ENCODE results near the gene AREL1.

AREL1 gene

DNA sequence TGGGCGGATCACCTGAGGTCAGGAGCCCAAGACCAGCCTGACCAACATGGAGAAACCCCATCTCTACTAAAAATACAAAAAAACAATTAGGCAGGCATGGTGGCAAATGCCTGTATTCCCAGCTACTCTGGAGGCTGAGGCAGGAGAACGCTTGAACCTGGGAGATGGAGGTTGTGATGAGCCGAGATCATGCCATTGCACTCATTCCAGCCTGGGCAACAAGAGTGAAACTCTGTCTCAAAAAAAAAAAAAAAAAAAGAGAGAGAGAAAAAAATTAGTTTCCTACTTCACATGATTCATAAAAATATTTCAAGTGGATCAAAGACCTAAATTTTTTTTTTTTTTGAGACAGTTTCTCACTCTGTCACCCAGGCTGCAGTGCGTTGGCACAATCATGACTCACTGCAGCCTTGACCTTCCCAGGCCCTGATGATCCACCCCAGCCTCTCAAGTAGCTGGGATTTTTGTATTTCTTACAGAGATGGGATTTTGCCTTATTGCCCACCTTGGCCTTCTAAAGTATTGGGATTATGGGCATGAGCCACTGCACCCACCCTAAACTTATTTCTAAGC is 25.0 kb upstream of the AREL1 start:
- no peak overlapping the region for H3K4me3 ChIP-seq (ENCODE audit: low read depth, low read length)
- TF ChIP-seq, protein P1, sequence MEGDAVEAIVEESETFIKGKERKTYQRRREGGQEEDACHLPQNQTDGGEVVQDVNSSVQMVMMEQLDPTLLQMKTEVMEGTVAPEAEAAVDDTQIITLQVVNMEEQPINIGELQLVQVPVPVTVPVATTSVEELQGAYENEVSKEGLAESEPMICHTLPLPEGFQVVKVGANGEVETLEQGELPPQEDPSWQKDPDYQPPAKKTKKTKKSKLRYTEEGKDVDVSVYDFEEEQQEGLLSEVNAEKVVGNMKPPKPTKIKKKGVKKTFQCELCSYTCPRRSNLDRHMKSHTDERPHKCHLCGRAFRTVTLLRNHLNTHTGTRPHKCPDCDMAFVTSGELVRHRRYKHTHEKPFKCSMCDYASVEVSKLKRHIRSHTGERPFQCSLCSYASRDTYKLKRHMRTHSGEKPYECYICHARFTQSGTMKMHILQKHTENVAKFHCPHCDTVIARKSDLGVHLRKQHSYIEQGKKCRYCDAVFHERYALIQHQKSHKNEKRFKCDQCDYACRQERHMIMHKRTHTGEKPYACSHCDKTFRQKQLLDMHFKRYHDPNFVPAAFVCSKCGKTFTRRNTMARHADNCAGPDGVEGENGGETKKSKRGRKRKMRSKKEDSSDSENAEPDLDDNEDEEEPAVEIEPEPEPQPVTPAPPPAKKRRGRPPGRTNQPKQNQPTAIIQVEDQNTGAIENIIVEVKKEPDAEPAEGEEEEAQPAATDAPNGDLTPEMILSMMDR (IDR thresholded peaks at IDR 0.05; ENCODE audit: low read depth, low read length) = no peak
- in situ Hi-C loops (cut with HindIII; ENCODE audit: low sequenced_read_pairs) = no loop called here
- DNase-seq (ENCODE audit: low read depth, low spot score) = peak; percentile 4

DNA sequence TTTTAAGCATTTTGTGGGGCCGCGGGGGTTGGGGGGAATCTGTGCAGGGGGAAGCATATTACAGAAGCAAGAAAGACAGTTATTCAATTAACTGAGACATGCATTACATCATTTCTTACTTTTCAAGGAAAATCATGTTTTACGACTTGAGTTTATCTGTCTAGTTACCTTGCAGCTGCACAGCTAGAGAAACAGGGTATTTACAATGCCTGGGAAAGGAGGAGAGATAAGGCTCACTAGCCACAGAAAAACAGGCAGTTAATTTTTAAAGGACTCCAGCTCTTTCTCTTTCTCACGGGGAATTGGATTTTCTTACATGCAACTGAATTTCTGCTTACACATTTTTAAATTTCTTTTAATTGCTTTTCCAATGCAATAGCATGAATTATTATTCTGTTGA is 22.2 kb upstream of the AREL1 start:
- TF ChIP-seq, protein P1 (IDR thresholded peaks at IDR 0.05; ENCODE audit: low read depth, low read length) = no peak
- H3K4me3 ChIP-seq (ENCODE audit: low read depth, low read length) = no peak overlapping the region
- in situ Hi-C loops (cut with HindIII; ENCODE audit: low sequenced_read_pairs) = no loop called here
- no peak for DNase-seq (ENCODE audit: low read depth, low spot score)

DNA sequence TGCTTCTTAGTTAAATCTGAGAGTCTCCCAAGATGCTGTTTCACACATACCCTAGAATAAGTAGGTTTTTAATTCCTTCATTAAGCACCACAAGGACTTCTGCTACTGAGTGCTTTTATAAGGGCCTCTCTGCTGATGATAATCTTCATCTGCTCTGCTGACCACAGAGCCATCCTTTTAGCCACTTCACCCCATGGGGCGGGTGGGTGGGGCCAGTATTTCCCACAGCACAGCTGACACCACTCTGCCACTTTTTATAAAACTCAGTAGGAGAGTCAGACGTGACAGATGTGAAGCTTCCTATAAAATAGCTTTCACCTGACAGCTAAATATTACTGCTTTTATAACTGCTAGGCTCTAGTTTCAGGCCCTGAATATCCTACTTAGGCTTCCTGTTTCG is 20.3 kb upstream of the AREL1 start:
- no peak for DNase-seq (ENCODE audit: low read depth, low spot score)
- TF ChIP-seq, protein P1 (IDR thresholded peaks at IDR 0.05; ENCODE audit: low read depth, low read length) = no peak
- no peak overlapping the region for H3K4me3 ChIP-seq (ENCODE audit: low read depth, low read length)
- in situ Hi-C loops (cut with HindIII; ENCODE audit: low sequenced_read_pairs) = no loop called here

DNA sequence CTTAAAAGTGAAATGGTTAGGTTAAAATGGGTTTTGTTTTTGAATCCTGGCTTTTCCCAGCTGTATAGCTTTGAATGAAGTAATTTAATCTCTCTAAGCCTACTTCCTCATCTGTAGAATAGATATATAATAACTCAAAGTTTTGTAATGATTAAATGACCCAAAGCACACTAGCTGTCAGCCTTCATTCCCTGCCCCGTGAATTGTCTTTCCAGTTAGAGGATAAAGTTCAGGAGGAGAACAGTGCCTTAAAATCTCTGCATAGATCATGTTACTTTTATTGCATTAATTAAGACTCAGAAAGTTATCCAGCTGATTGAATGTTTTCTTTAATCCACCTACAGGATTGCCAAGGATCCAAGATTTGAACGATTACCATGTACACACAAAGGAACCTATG is 19.5 kb upstream of the AREL1 start:
- no peak overlapping the region for H3K4me3 ChIP-seq (ENCODE audit: low read depth, low read length)
- in situ Hi-C loops (cut with HindIII; ENCODE audit: low sequenced_read_pairs) = no loop called here
- DNase-seq (ENCODE audit: low read depth, low spot score) = no peak
- TF ChIP-seq, protein P1 (IDR thresholded peaks at IDR 0.05; ENCODE audit: low read depth, low read length) = no peak

DNA sequence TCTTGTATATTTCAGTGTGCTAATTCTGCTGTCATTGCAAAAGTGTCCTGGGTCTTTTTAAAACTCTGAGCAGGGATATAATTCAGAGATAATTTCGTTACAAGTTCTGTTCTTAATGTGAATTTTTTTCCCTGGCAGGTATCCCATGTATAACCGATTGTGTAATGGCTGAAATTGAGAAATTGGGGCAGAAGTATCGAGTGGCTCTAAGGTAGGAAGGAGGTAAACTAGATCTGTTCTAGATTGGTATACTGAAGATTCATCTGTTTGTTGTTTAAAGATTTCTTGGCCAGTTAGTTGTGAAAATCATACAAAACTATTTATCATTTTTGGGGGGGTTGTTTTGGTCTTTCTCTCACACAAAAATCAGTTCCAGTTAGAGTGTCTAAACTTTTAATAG is 10.3 kb upstream of the AREL1 start:
- no peak overlapping the region for H3K4me3 ChIP-seq (ENCODE audit: low read depth, low read length)
- no peak for DNase-seq (ENCODE audit: low read depth, low spot score)
- in situ Hi-C loops (cut with HindIII; ENCODE audit: low sequenced_read_pairs) = no loop called here
- TF ChIP-seq, protein P1 (IDR thresholded peaks at IDR 0.05; ENCODE audit: low read depth, low read length) = no peak

DNA sequence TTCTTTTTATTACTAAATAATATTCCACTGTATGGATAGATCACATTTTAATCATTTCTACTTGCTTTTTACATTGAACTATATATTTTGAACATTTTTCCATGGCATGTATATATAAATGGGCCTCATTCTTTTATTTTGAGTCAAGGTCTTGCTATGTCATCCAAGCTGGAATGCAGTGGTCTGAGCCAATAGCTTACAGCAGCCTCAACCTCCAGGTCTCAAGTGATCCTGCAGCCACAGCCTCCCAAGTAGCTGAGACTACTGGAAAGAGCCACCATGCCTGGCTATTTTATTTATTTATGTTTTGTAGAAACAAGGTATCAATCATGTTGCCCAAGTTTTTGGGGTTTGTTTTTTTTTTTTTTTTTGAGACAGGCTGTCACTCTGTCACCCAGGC is 7.6 kb upstream of the AREL1 start:
- TF ChIP-seq, protein P1 (IDR thresholded peaks at IDR 0.05; ENCODE audit: low read depth, low read length) = no peak
- no peak overlapping the region for H3K4me3 ChIP-seq (ENCODE audit: low read depth, low read length)
- in situ Hi-C loops (cut with HindIII; ENCODE audit: low sequenced_read_pairs) = no loop called here
- peak; percentile 48 for DNase-seq (ENCODE audit: low read depth, low spot score)

DNA sequence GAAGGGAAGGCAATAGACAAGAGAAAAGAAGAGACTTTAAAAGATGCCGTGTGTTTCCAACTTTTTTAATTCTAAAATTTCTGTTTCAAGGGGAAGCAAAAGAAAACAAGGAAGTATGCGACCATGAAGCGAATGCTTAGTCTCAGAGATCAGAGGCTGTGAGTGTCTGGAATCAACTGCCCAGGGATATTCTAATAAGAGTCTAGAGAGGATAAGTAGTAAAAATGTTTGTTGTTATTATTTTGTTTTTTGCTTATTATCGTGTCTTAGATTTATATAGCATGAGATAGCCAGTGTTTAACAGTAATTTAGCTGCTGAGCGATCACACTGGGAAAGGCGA is 485 bp upstream of the AREL1 start:
- TF ChIP-seq, protein P1 (IDR thresholded peaks at IDR 0.05; ENCODE audit: low read depth, low read length) = no peak
- in situ Hi-C loops (cut with HindIII; ENCODE audit: low sequenced_read_pairs) = no loop called here
- DNase-seq (ENCODE audit: low read depth, low spot score) = peak; percentile 14

More for the DNA sequence above, 485 bp upstream of the AREL1 start:
- H3K4me3 ChIP-seq (ENCODE audit: low read depth, low read length) = peak overlapping the region; percentile 95

Data from astrocyte of the spinal cord (primary cell).